ENCODE measurements around the gene VIPR2. TPM values are rescaled to one million over a fixed set of nuclear protein-coding genes. Genes with fewer than 3 reads are reported as not detected.
A peak's percentile ranks its signal among the peaks of the same experiment; 100 is the strongest.

Gene VIPR2, protein sequence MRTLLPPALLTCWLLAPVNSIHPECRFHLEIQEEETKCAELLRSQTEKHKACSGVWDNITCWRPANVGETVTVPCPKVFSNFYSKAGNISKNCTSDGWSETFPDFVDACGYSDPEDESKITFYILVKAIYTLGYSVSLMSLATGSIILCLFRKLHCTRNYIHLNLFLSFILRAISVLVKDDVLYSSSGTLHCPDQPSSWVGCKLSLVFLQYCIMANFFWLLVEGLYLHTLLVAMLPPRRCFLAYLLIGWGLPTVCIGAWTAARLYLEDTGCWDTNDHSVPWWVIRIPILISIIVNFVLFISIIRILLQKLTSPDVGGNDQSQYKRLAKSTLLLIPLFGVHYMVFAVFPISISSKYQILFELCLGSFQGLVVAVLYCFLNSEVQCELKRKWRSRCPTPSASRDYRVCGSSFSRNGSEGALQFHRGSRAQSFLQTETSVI
- total RNA-seq, result 0.07 TPM in 1 of 3 replicates, not detected in the others
- long read RNA-seq, result 0 reads

- TF ChIP-seq, protein P1, sequence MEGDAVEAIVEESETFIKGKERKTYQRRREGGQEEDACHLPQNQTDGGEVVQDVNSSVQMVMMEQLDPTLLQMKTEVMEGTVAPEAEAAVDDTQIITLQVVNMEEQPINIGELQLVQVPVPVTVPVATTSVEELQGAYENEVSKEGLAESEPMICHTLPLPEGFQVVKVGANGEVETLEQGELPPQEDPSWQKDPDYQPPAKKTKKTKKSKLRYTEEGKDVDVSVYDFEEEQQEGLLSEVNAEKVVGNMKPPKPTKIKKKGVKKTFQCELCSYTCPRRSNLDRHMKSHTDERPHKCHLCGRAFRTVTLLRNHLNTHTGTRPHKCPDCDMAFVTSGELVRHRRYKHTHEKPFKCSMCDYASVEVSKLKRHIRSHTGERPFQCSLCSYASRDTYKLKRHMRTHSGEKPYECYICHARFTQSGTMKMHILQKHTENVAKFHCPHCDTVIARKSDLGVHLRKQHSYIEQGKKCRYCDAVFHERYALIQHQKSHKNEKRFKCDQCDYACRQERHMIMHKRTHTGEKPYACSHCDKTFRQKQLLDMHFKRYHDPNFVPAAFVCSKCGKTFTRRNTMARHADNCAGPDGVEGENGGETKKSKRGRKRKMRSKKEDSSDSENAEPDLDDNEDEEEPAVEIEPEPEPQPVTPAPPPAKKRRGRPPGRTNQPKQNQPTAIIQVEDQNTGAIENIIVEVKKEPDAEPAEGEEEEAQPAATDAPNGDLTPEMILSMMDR (IDR thresholded peaks at IDR 0.05), result no peak
- H3K4me3 Mint-ChIP-seq (ENCODE audit: unreplicated experiment), result peak within 1 kb of the TSS; percentile 62
- no peak for DNase-seq (ENCODE audit: low spot score)
- H3K36me3 Mint-ChIP-seq (ENCODE audit: low read depth), result no peaks in the 10 kb centered on the region
- peaks cover 51% of the 10 kb centered on the region for H3K27me3 Mint-ChIP-seq (ENCODE audit: low read depth)
- no peak within 1 kb of the TSS for H3K27ac Mint-ChIP-seq (ENCODE audit: unreplicated experiment)
- H3K9me3 Mint-ChIP-seq (ENCODE audit: low read depth), result no peaks in the 10 kb centered on the region
- H3K4me1 Mint-ChIP-seq (ENCODE audit: low read depth), result peaks cover 7% of the 10 kb centered on the region
Measured at GRCh38 chr7:159144758-159145489, at the start of gene VIPR2. Gene VIPR2 (minus strand): TSS chr7:159144867. CDS start chr7:159144771, 96 bp downstream.

- TF ChIP-seq, protein P1 (IDR thresholded peaks at IDR 0.05), result no peak
- Mint-ChIP-seq H3K27me3 (ENCODE audit: low read depth) (peaks cover 16% of the 10 kb centered on the region), H3K27ac (ENCODE audit: unreplicated experiment) (no peak overlapping the region), H3K36me3 (ENCODE audit: low read depth) (no peaks in the 10 kb centered on the region), H3K4me1 (ENCODE audit: low read depth) (no peaks in the 10 kb centered on the region), H3K4me3 (ENCODE audit: unreplicated experiment) (no peak overlapping the region), H3K9me3 (ENCODE audit: low read depth) (no peaks in the 10 kb centered on the region)
- DNase-seq (ENCODE audit: low spot score), result no peak
Measured at GRCh38 chr7:159193543-159194090, 49.0 kb upstream of the VIPR2 start.

GRCh38 chr7:159192725-159193453 is 48.2 kb upstream of the VIPR2 start:
- TF ChIP-seq, protein P1 (IDR thresholded peaks at IDR 0.05), result no peak
- DNase-seq (ENCODE audit: low spot score), result no peak
- H3K4me3 Mint-ChIP-seq (ENCODE audit: unreplicated experiment), result no peak overlapping the region
- no peaks in the 10 kb centered on the region for H3K36me3 Mint-ChIP-seq (ENCODE audit: low read depth)
- no peak overlapping the region for H3K27ac Mint-ChIP-seq (ENCODE audit: unreplicated experiment)
- H3K27me3 Mint-ChIP-seq (ENCODE audit: low read depth), result peaks cover 16% of the 10 kb centered on the region
- no peaks in the 10 kb centered on the region for H3K4me1 Mint-ChIP-seq (ENCODE audit: low read depth)
- peaks cover 4% of the 10 kb centered on the region for H3K9me3 Mint-ChIP-seq (ENCODE audit: low read depth)

DNA sequence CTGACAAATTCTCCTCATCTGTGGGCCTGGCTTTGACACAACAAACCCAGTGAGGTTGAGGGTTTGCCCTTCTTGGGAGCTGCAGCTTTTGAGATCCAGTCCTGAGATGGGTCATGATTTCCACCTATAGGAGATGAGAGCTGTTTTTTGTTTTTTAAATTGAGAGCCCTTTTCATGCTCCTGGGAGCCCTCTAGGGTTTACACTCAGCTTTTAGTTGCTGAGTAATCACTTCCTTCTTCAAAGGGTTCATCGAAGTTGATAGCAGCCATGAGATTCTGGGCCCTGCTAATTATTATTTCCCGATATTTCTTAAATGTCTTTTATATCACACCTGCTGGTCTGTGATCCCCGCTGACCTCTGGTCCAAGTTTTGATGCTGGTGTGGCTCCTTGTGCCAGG is 47.3 kb upstream of the VIPR2 start:
- H3K4me1 Mint-ChIP-seq (ENCODE audit: low read depth), result no peaks in the 10 kb centered on the region
- peaks cover 16% of the 10 kb centered on the region for H3K27me3 Mint-ChIP-seq (ENCODE audit: low read depth)
- no peak overlapping the region for H3K27ac Mint-ChIP-seq (ENCODE audit: unreplicated experiment)
- peaks cover 7% of the 10 kb centered on the region for H3K9me3 Mint-ChIP-seq (ENCODE audit: low read depth)
- DNase-seq (ENCODE audit: low spot score), result no peak
- no peaks in the 10 kb centered on the region for H3K36me3 Mint-ChIP-seq (ENCODE audit: low read depth)
- TF ChIP-seq, protein P1 (IDR thresholded peaks at IDR 0.05), result no peak
- no peak overlapping the region for H3K4me3 Mint-ChIP-seq (ENCODE audit: unreplicated experiment)

Measured in chondrocyte (in vitro differentiated cells).